Body of pancreas (tissue), 4 donors: ENCODE data around the gene PDE1C.

Experiments used
- CTCF ChIP-seq, 7 experiments: fragments of 450-650 bp in 4 of 7; fragments of 200-600 bp in 3 of 7; sonication (generic) in 3 of 7; IDR thresholded peaks; one replicate each; pipeline ENCODE4 v1.5.1; 2016 to 2019; ENCODE audit warnings: antibody characterized with exemption in 7 of 7
- POLR2A ChIP-seq, 3 donors: fragments of 450-650 bp; IDR thresholded peaks; one replicate each; pipeline ENCODE4 v1.6.1; 2016; ENCODE audit warnings: antibody characterized with exemption in 3 of 3, mild to moderate bottlenecking in 2 of 3

DNA sequence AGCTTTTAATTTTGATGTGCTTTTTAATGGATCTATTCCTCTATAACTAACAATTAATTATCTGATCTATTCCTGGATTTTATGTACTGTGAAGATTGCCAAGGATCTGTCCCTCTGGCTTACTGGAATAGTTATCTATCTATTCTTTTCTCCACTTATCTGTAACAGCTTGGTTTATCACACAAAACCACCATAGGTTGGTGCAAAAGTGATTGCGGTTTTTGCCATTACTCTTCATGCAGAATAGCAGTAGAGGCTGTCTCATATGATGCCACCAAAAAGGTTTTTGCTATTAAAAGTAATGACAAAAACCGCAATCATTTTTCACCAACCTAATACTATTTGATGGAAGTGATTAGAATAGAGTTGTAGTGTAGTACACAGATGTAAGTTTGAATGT is 115.7 kb downstream of the PDE1C start:
- TF ChIP-seq CTCF (IDR thresholded peaks at IDR 0.05) (no peak), POLR2A (IDR thresholded peaks at IDR 0.05) (no peak)
